Measurements from ENCODE around the gene CD27.

- TF ChIP-seq EZH2phosphoT487 (IDR thresholded peaks at IDR 0.05; ENCODE audit: low read depth): no peak
- no peak for TF ChIP-seq CTCF (IDR thresholded peaks at IDR 0.05; ENCODE audit: low read depth, low read length)
Observed at GRCh38 chr12:6430124-6430989, 14.4 kb upstream of the CD27 start.
